GM18505 (cell line): ENCODE data around the gene OR52I2.

Experiments used
- ATAC-seq: cut with Tn5 transposase; IDR thresholded peaks from one replicate; pipeline ENCODE4 v1.9.1; 2021; ENCODE audit not compliant: unreplicated experiment
- POLR2A ChIP-seq: IDR thresholded peaks from 4 replicates; pipeline ENCODE4 v1.6.1; 2011; ENCODE audit warnings: borderline replicate concordance; ENCODE audit not compliant: insufficient read depth, insufficient read length; ENCODE audit errors: extremely low read depth

OR52I2 gene

DNA sequence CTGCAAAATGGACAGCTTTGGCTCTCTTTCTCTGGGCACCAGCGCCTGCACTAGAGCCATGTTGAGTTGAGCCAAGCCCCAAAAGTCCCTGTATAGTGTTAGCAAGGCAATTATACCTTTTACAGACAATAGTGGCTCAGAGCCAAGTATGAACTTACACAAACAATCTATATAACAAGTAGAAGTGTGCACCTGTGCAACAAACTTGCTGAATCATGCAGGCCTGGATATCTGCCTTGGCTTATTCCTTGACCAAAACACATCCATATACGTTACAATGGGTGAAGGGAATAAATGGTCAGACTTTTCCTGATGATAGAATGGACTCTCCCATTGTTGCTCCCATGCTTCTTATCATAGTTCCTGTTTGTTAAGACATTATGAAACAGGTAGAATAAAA is 3.8 kb upstream of the OR52I2 start:
- ATAC-seq, result no peak

DNA sequence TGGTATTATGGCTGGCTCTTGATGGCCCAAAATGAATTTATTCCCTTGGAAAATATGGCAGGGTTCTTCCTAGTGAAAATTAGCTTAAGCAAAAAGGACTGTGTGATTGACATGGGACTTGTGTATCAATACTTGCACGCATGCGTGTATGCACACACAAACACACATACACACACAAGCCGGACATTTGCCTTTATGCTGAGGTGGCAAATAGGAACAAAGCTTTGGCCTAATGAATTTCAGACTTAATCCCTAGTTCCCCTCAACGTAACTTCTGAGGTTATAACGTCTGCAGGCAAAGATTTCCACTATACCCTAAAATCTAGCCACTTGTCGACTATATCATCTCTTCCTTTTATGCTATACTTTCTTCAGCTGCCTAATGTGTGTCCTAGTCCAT is 2.9 kb upstream of the OR52I2 start:
- no peak for TF ChIP-seq POLR2A
- ATAC-seq, result no peak

More for the DNA sequence above, 3.8 kb upstream of the OR52I2 start:
- no peak for TF ChIP-seq POLR2A

GRCh38 chr11:4580124-4580523 is 1.4 kb upstream of the OR52I2 start:
- no peak for TF ChIP-seq POLR2A
- no peak for ATAC-seq

GRCh38 chr11:4589017-4589416 is 7.5 kb downstream of the OR52I2 start:
- TF ChIP-seq POLR2A, result no peak
- no peak for ATAC-seq

DNA sequence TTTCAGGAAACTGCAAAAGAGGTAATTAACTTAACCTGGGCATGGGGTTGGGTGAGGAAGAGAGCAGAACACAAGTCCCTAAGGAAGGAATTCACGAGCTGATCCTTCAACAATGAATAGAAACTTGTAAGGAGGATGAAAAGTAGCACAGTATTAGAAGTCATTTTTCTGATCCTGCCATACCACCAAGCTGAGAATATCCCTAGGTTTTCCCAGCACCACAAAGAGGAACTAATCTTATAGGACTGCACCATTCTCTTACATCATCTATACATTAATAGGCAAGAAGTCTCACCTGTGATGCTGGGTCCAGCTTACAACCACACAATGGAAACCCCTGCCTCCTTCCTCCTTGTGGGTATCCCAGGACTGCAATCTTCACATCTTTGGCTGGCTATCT is 12.2 kb downstream of the OR52I2 start, which contains the start of gene OR52I1:
Gene OR52I1 (plus strand): TSS at position 301 of the 400 bp plus-strand sequence. CDS start 0 bp downstream, at position 301.
- TF ChIP-seq POLR2A, result no peak
- ATAC-seq, result no peak

- ATAC-seq, result no peak
- TF ChIP-seq POLR2A, result no peak
Measured at GRCh38 chr11:4605057-4605456, 23.5 kb downstream of the OR52I2 start.

DNA sequence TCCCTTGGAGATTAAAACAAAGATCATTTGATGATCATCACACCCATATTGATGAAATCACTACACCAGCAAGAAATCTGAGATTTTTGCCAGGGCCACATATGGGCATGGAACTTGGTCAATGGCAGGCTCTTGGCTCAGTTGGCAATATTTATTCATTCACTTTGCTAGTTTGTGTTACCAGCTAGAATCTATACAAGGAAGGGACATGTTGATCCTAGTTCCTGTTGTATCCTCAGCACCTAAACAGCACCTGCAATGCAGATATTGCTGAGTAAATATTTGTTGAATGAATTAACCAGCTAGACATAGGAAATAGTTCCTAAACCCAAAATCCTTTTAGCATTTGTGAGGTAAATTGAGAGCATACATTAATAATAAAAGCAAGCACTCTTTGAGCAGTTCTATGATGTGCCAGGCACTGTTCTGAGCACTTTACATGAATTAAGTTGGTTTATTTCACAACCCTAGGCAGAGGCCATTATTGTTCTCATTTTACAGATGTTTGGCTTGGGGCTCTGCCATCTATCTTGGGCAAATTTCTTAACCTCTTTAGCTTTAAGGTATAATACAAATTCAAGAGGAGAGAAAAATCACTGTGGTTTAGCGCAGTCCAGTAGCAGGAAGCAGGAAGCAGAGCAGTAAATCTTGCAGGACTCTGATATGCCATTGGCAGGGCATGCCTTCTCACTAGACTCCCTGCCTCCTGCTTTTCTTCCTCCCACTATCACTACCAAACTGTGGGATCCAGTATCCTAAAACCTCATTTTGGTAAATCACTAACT is 24.9 kb downstream of the OR52I2 start:
- no peak for TF ChIP-seq POLR2A
- no peak for ATAC-seq

- ATAC-seq, result no peak
- TF ChIP-seq POLR2A, result no peak
Measured at GRCh38 chr11:4607096-4607495, 25.6 kb downstream of the OR52I2 start.

DNA sequence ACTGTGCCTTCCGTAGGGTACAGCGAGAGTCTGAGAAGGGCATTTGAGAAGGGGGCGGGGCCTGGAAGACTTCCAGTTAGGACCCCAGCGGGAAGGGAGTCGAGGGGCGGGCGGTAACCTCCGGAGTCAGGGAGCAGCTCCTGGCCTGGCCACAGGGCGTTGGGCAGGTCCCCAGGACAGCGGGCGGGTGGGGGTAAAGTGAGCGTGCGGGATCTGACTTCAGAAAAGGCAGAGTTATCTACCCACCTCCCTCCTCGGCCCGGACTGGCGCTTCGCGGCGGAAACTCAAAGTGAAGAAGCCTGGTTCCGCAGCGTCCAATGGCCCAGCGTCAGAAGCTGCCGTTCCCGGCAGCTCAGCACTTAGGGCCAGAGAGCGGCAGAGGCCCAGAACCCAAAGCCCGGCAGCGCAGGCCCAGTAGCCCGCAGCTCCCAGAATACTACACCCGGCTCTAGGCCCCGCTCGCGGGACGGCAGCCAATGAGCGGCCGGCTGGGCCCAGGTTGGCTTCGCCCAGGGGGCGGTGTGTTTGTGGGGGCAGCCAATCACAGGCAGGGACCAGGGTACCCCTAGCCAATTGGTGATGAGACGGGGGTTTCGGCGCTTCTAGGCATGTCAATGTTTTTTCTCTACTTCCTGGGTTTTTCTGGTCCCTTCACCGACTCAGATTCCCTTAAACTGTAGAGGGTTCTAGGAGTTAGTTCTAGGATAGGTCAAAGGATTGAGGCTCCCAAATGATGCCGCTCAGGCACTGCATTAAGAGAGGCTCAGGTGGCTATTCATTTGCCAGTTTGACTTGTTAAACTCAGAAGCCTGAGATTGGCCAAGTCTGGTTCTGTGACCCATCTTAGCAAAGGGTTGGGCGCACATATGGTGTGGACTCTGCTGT is 26.5 kb downstream of the OR52I2 start, which contains the start of gene TRIM68:
Gene TRIM68 (minus strand): TSS at position 451 of the 886 bp plus-strand sequence. CDS start 2,727 bp downstream, outside the sequence.
- peak; percentile 100 for ATAC-seq
- TF ChIP-seq POLR2A, result peak; percentile 83

- no peak for ATAC-seq
- TF ChIP-seq POLR2A, result no peak
Measured at GRCh38 chr11:4610258-4610935, 28.9 kb downstream of the OR52I2 start.

DNA sequence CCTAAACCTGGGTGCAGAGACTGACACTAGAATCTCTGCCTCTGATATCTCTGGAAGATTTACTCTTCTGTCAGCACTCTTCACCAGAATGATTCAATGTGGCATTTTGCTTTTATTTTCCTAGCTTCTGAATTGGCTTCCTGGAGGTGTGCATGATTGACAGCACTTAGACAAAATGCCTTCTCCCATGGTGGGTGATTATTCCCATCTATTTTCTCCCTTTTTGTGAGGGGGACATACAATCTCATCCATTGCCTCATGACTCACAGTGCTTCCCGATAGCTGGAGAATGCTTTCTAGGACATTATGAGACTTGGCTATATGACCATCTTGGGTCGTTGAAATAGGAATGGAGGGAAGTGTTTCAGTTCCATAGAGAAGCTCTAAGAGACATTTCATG is 30.4 kb downstream of the OR52I2 start:
- no peak for ATAC-seq

GRCh38 chr11:4615856-4616444 is 34.4 kb downstream of the OR52I2 start:
- no peak for ATAC-seq
- TF ChIP-seq POLR2A, result no peak

More for the DNA sequence above, 30.4 kb downstream of the OR52I2 start:
- no peak for TF ChIP-seq POLR2A

- no peak for TF ChIP-seq POLR2A
- no peak for ATAC-seq
Measured at GRCh38 chr11:4619514-4619913, 38.0 kb downstream of the OR52I2 start.
